ENCODE data around the gene GCM1.

Gene GCM1

GRCh38 chr6:53189554-53189953 is 40.9 kb upstream of the GCM1 start:
- Histone ChIP-seq H3K79me1 (replicated peaks; ENCODE audit: low read length, poor library complexity, severe bottlenecking) (no peaks in the 10 kb centered on the region), H3K14ac (ENCODE audit: low read length in 2 of 2) (no peak overlapping the region), H2BK15ac (ENCODE audit: low read depth, poor library complexity, severe bottlenecking) (no peak overlapping the region), H3K9me3 (ENCODE audit: control insufficient read depth, low read length) (no peaks in the 10 kb centered on the region), H3K27ac (ENCODE audit: low read length, poor library complexity, severe bottlenecking) (peak overlapping the region; percentile 63), H3K4me3 (ENCODE audit: insufficient read depth in 1 of 2, low read depth in 1 of 2, low read length in 2 of 2) (no peak overlapping the region), H3K4me1 (ENCODE audit: control insufficient read depth, insufficient read depth, low read depth, low read length) (peaks cover 1% of the 10 kb centered on the region), H4K8ac (ENCODE audit: low read length) (no peak overlapping the region), H3K9ac (ENCODE audit: low read length) (no peak overlapping the region), H3K4me2 (ENCODE audit: low read length, poor library complexity, severe bottlenecking) (peak overlapping the region; percentile 16), H3K23ac (ENCODE audit: low read length in 2 of 2) (no peak overlapping the region), H3K36me3 (ENCODE audit: control insufficient read depth in 1 of 2, insufficient read depth in 2 of 2, low read depth in 1 of 2, low read length in 2 of 2) (no peaks in the 10 kb centered on the region), H3K27me3 (ENCODE audit: control insufficient read depth in 1 of 2, insufficient read depth in 1 of 2, low read length in 2 of 2) (no peaks in the 10 kb centered on the region), H3K18ac (ENCODE audit: low read depth in 1 of 2, low read length in 2 of 2) (no peak overlapping the region), H3K4ac (ENCODE audit: low read depth in 1 of 2, low read length in 2 of 2) (no peak overlapping the region), H4K91ac (ENCODE audit: low read length) (no peak overlapping the region), H2AK5ac (ENCODE audit: low read length, severe bottlenecking) (no peak overlapping the region), H2BK120ac (ENCODE audit: low read depth, low read length) (no peak overlapping the region), H2BK12ac (ENCODE audit: low read length in 2 of 2) (no peak overlapping the region), H2BK5ac (ENCODE audit: low read depth, low read length, poor library complexity, severe bottlenecking) (no peak overlapping the region), H2AFZ (ENCODE audit: low read depth, low read length) (no peak overlapping the region)
- DNase-seq = no peak

GRCh38 chr6:53188833-53189232 is 40.2 kb upstream of the GCM1 start:
- no peak overlapping the region for H2BK120ac ChIP-seq (ENCODE audit: low read depth, low read length)
- H4K91ac ChIP-seq (ENCODE audit: low read length) = no peak overlapping the region
- no peak overlapping the region for H2BK15ac ChIP-seq (ENCODE audit: low read depth, poor library complexity, severe bottlenecking)
- H3K27me3 ChIP-seq (ENCODE audit: control insufficient read depth in 1 of 2, insufficient read depth in 1 of 2, low read length in 2 of 2) = no peaks in the 10 kb centered on the region
- H2AK5ac ChIP-seq (ENCODE audit: low read length, severe bottlenecking) = no peak overlapping the region
- no peak overlapping the region for H2BK12ac ChIP-seq (ENCODE audit: low read length in 2 of 2)
- no peaks in the 10 kb centered on the region for H3K79me1 ChIP-seq (replicated peaks; ENCODE audit: low read length, poor library complexity, severe bottlenecking)
- H3K27ac ChIP-seq (ENCODE audit: low read length, poor library complexity, severe bottlenecking) = peak overlapping the region; percentile 76
- no peak overlapping the region for H3K23ac ChIP-seq (ENCODE audit: low read length in 2 of 2)
- H4K8ac ChIP-seq (ENCODE audit: low read length) = no peak overlapping the region
- peak overlapping the region; percentile 66 for H2BK5ac ChIP-seq (ENCODE audit: low read depth, low read length, poor library complexity, severe bottlenecking)
- H3K14ac ChIP-seq (ENCODE audit: low read length in 2 of 2) = no peak overlapping the region
- WGBS = 100% methylated on average over 1 of the region's 2 CpGs
- peaks cover 1% of the 10 kb centered on the region for H3K4me1 ChIP-seq (ENCODE audit: control insufficient read depth, insufficient read depth, low read depth, low read length)
- H3K4me2 ChIP-seq (ENCODE audit: low read length, poor library complexity, severe bottlenecking) = no peak overlapping the region
- H3K36me3 ChIP-seq (ENCODE audit: control insufficient read depth in 1 of 2, insufficient read depth in 2 of 2, low read depth in 1 of 2, low read length in 2 of 2) = no peaks in the 10 kb centered on the region
- H3K9ac ChIP-seq (ENCODE audit: low read length) = no peak overlapping the region
- no peak overlapping the region for H3K4ac ChIP-seq (ENCODE audit: low read depth in 1 of 2, low read length in 2 of 2)
- H3K9me3 ChIP-seq (ENCODE audit: control insufficient read depth, low read length) = no peaks in the 10 kb centered on the region
- no peak for DNase-seq
- H3K18ac ChIP-seq (ENCODE audit: low read depth in 1 of 2, low read length in 2 of 2) = no peak overlapping the region
- H3K4me3 ChIP-seq (ENCODE audit: insufficient read depth in 1 of 2, low read depth in 1 of 2, low read length in 2 of 2) = no peak overlapping the region
- H2AFZ ChIP-seq (ENCODE audit: low read depth, low read length) = no peak overlapping the region

- H4K91ac ChIP-seq (ENCODE audit: low read length) = no peak overlapping the region
- H3K27me3 ChIP-seq (ENCODE audit: control insufficient read depth in 1 of 2, insufficient read depth in 1 of 2, low read length in 2 of 2) = no peaks in the 10 kb centered on the region
- H3K4ac ChIP-seq (ENCODE audit: low read depth in 1 of 2, low read length in 2 of 2) = no peak overlapping the region
- no peak overlapping the region for H3K4me3 ChIP-seq (ENCODE audit: insufficient read depth in 1 of 2, low read depth in 1 of 2, low read length in 2 of 2)
- H2AFZ ChIP-seq (ENCODE audit: low read depth, low read length) = no peak overlapping the region
- no peak overlapping the region for H3K18ac ChIP-seq (ENCODE audit: low read depth in 1 of 2, low read length in 2 of 2)
- H3K27ac ChIP-seq (ENCODE audit: low read length, poor library complexity, severe bottlenecking) = peak overlapping the region; percentile 57
- peaks cover 7% of the 10 kb centered on the region for H3K4me1 ChIP-seq (ENCODE audit: control insufficient read depth, insufficient read depth, low read depth, low read length)
- H4K8ac ChIP-seq (ENCODE audit: low read length) = no peak overlapping the region
- no peak overlapping the region for H2BK15ac ChIP-seq (ENCODE audit: low read depth, poor library complexity, severe bottlenecking)
- H3K79me1 ChIP-seq (replicated peaks; ENCODE audit: low read length, poor library complexity, severe bottlenecking) = no peaks in the 10 kb centered on the region
- 86% methylated on average over 4 of the region's 5 CpGs for WGBS
- H2BK12ac ChIP-seq (ENCODE audit: low read length in 2 of 2) = no peak overlapping the region
- H3K9me3 ChIP-seq (ENCODE audit: control insufficient read depth, low read length) = no peaks in the 10 kb centered on the region
- no peaks in the 10 kb centered on the region for H3K36me3 ChIP-seq (ENCODE audit: control insufficient read depth in 1 of 2, insufficient read depth in 2 of 2, low read depth in 1 of 2, low read length in 2 of 2)
- DNase-seq = no peak
- no peak overlapping the region for H2AK5ac ChIP-seq (ENCODE audit: low read length, severe bottlenecking)
- H3K23ac ChIP-seq (ENCODE audit: low read length in 2 of 2) = no peak overlapping the region
- H3K4me2 ChIP-seq (ENCODE audit: low read length, poor library complexity, severe bottlenecking) = no peak overlapping the region
- H2BK5ac ChIP-seq (ENCODE audit: low read depth, low read length, poor library complexity, severe bottlenecking) = no peak overlapping the region
- H3K14ac ChIP-seq (ENCODE audit: low read length in 2 of 2) = no peak overlapping the region
- no peak overlapping the region for H2BK120ac ChIP-seq (ENCODE audit: low read depth, low read length)
- no peak overlapping the region for H3K9ac ChIP-seq (ENCODE audit: low read length)
Observed at GRCh38 chr6:53180678-53181077, 32.0 kb upstream of the GCM1 start.

GRCh38 chr6:53179961-53180651 is 31.5 kb upstream of the GCM1 start:
- H2BK120ac ChIP-seq (ENCODE audit: low read depth, low read length) = no peak overlapping the region
- no peak overlapping the region for H3K9ac ChIP-seq (ENCODE audit: low read length)
- no peak overlapping the region for H4K8ac ChIP-seq (ENCODE audit: low read length)
- no peaks in the 10 kb centered on the region for H3K36me3 ChIP-seq (ENCODE audit: control insufficient read depth in 1 of 2, insufficient read depth in 2 of 2, low read depth in 1 of 2, low read length in 2 of 2)
- H3K23ac ChIP-seq (ENCODE audit: low read length in 2 of 2) = no peak overlapping the region
- H2AK5ac ChIP-seq (ENCODE audit: low read length, severe bottlenecking) = no peak overlapping the region
- no peak overlapping the region for H3K4me3 ChIP-seq (ENCODE audit: insufficient read depth in 1 of 2, low read depth in 1 of 2, low read length in 2 of 2)
- no peaks in the 10 kb centered on the region for H3K9me3 ChIP-seq (ENCODE audit: control insufficient read depth, low read length)
- DNase-seq = no peak
- H2BK12ac ChIP-seq (ENCODE audit: low read length in 2 of 2) = no peak overlapping the region
- no peaks in the 10 kb centered on the region for H3K79me1 ChIP-seq (replicated peaks; ENCODE audit: low read length, poor library complexity, severe bottlenecking)
- no peak overlapping the region for H3K4ac ChIP-seq (ENCODE audit: low read depth in 1 of 2, low read length in 2 of 2)
- H3K18ac ChIP-seq (ENCODE audit: low read depth in 1 of 2, low read length in 2 of 2) = no peak overlapping the region
- H2BK15ac ChIP-seq (ENCODE audit: low read depth, poor library complexity, severe bottlenecking) = no peak overlapping the region
- H4K91ac ChIP-seq (ENCODE audit: low read length) = no peak overlapping the region
- H2AFZ ChIP-seq (ENCODE audit: low read depth, low read length) = no peak overlapping the region
- WGBS = 84% methylated on average over 8 of the region's 8 CpGs
- peak overlapping the region; percentile 57 for H3K27ac ChIP-seq (ENCODE audit: low read length, poor library complexity, severe bottlenecking)
- H3K4me1 ChIP-seq (ENCODE audit: control insufficient read depth, insufficient read depth, low read depth, low read length) = peaks cover 7% of the 10 kb centered on the region
- H3K14ac ChIP-seq (ENCODE audit: low read length in 2 of 2) = no peak overlapping the region
- H3K4me2 ChIP-seq (ENCODE audit: low read length, poor library complexity, severe bottlenecking) = no peak overlapping the region
- no peak overlapping the region for H2BK5ac ChIP-seq (ENCODE audit: low read depth, low read length, poor library complexity, severe bottlenecking)
- no peaks in the 10 kb centered on the region for H3K27me3 ChIP-seq (ENCODE audit: control insufficient read depth in 1 of 2, insufficient read depth in 1 of 2, low read length in 2 of 2)

All from mesenchymal stem cell (in vitro differentiated cells and primary cell).